Measurements from ENCODE around the gene PAM.
A peak's percentile ranks its signal among the peaks of the same experiment; 100 is the strongest.

Gene PAM

DNA sequence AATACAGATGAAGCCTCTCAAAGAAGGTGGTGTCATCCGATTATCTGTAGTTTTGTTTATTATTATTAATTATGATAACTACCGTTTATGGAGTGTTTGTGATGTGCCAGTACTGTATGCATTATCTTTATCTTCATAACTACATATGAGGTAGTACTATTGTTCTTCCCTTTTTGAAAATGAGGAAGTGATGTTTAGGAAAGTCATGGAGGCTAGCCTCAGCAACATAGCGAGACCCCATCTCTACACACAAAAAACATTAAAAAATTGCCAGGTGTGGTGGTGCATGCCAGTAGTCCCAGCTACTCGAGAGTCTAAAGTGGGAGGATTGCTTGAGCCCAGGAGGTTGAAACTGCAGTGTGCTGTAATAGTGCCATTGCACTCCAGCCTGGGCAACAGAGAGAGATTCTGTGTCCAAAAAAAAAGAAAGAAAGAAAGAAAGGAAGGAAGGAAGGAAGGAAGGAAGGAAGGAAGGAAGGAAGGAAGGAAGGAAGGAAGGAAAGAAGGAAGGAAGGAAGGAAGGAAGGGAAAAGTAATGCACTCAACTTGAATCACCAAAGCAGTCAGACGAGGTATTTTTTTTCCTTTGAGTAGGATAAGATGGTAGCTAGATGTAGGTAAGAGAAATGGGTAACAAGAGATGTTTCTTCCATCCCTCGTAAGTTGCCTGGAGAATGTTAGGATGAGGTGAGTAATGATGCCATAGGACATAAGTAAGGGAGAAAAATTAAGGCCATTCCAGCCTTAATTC is 47.8 kb downstream of the PAM start:
- H3K27ac ChIP-seq: no peak overlapping the region
- DNase-seq (ENCODE audit: low read depth, low spot score): no peak

DNA sequence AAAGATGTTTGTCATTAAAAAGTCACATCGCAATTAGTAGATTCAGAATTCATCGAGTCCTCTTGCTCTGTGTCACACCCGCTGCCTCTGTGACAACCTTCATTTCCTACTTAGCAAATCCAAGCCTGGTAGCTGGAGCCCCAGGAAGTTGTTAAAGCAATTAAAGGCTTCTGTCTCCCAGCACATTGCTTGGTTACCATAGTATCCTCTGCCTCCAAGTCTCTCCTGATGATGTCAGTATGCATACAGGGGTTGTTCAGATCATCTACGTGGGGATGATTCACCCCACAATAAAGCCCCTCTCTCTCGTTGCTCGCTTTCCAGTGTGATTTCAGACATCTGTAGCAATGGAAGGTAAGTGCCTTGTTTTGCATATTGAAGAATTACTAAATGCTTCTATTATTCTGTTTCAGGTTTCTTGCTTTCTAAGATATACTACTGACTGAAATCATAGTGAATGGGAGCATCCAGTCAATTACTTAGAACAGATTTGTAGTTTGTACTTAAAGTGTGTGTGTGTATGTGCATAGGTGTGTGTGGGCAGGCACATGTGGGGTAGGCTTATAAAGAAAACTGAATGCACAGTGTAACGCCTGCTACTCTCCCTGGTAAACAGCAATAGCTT is 52.9 kb downstream of the PAM start:
- H3K27ac ChIP-seq: no peak overlapping the region
- no peak for DNase-seq (ENCODE audit: low read depth, low spot score)

GRCh38 chr5:102809033-102809432 is 53.9 kb downstream of the PAM start:
- no peak overlapping the region for H3K27ac ChIP-seq
- DNase-seq (ENCODE audit: low read depth, low spot score): no peak

DNA sequence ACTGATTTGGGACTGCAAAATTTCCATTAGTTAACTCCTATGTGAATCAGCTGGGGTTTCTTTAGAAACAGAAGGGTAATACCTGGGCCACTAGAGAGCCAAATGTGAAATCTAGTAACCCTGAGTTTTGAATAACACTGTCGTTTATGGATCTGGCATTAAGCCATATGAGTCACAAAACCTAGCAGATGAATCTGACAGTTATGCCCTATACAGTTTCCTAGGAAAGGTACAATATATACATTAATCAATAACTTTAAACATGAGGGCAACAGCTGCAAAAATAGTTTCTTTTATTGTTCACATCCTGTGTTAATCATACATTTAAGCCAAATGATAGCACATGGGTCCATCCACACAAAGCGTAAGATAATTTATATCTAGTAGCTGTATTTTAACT is 56.9 kb downstream of the PAM start:
- no peak for DNase-seq (ENCODE audit: low read depth, low spot score)
- no peak overlapping the region for H3K27ac ChIP-seq

- no peak for DNase-seq (ENCODE audit: low read depth, low spot score)
- H3K27ac ChIP-seq: no peak overlapping the region
Measured at GRCh38 chr5:102813740-102814139, 58.6 kb downstream of the PAM start.

DNA sequence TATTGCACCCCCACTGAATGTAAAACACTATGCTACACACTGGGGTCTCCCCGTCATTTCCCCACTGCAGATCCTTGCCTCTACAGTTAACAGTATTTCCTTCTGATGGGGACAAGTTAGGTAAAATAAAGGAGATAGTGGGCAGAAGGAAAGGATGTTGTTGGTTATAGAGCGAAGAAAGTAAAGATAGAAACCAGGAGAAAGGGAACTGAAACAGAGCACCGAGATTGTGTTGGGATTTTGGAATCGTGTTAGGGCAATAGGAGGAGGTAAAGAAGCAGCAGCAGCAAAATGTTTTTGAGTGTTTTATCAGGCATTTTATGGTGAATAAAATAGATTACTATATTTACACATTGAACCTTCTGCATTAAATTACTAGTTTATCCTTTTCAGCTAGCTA is 60.0 kb downstream of the PAM start:
- no peak for DNase-seq (ENCODE audit: low read depth, low spot score)

DNA sequence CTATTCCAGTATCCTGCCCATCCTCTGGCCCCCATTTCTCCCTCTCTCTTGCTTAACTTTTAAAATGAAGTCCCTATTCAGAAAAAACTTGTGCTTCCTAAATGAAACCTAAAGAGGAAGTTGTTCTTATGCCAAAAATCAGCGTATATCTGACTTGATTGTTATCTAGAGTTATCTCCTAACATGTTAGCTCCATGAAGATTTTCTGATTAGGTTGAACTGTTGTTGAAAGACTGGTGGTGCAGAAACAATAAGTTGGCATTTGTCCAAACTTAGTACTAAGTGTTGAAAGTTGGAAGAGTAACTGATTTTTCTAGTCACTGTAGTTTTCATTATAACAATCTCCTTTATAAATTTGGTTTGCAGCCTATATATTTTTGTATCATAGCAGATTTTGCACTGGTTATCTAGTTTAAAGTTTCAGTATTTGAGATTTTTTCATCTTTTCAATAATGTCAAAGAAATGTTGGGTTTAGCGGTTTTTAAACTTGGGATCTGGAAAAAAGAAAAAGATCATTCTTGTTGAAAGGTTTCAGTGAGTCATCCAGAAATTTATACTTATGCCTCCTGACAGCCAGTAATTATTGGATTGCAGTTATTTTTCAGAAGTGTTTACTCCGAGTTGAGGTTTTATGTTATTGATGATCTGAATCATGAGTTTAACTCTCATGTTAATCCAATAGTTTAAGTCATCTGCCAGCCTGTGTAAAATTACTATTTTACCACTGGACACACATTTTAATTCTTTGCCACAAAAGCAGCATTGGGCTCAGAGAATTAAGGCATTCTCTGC is 60.6 kb downstream of the PAM start:
- DNase-seq (ENCODE audit: low read depth, low spot score): no peak

More for the DNA sequence above, 60.0 kb downstream of the PAM start:
- no peak overlapping the region for H3K27ac ChIP-seq

DNA sequence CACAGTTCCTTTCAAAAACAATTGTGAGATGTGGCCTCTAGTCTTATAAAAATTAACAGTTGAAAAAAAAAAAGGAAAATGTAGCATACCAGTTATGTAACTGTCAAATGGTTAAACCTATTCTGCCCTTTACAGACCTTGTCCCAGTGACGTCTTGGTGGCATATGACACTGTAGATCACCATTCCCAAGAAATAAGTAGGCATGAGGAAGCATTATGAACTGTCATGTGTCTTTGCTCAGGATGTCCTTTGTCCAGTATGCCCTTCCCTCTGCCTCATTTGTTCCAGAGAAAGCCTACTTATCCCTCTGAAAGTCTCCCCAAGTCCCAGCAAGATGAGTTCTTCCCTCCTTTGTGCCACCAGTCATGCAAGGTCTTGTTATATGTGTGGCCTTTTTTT is 63.2 kb downstream of the PAM start:
- H3K27ac ChIP-seq: no peak overlapping the region
- no peak for DNase-seq (ENCODE audit: low read depth, low spot score)

More for the DNA sequence above, 60.6 kb downstream of the PAM start:
- H3K27ac ChIP-seq: no peak overlapping the region

GRCh38 chr5:102818934-102819333 is 63.8 kb downstream of the PAM start:
- H3K27ac ChIP-seq: no peak overlapping the region
- no peak for DNase-seq (ENCODE audit: low read depth, low spot score)

DNA sequence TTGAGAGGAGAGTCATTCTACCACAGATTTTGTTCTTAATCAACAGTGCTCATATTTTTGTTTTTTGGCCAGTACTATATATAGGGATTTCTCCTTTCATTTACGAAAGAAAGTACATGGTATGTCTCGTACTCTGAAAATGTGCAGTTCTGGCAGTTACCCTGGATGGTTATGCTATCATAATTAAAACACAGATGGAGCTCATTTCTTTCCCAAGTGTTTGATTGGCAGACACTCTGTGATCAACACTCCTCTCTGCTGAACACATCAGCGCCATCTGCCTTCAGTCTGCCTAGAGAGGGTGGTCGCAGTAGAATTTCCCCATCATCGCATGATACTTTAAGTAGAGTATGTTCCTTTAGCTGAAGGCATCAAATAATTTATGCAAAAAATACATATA is 64.5 kb downstream of the PAM start:
- no peak for DNase-seq (ENCODE audit: low read depth, low spot score)
- H3K27ac ChIP-seq: no peak overlapping the region

GRCh38 chr5:102823441-102823874 is 68.4 kb downstream of the PAM start:
- no peak for DNase-seq (ENCODE audit: low read depth, low spot score)
- H3K27ac ChIP-seq: no peak overlapping the region

- no peak overlapping the region for H3K27ac ChIP-seq
- DNase-seq (ENCODE audit: low read depth, low spot score): no peak
Measured at GRCh38 chr5:102826629-102827028, 71.5 kb downstream of the PAM start.

DNA sequence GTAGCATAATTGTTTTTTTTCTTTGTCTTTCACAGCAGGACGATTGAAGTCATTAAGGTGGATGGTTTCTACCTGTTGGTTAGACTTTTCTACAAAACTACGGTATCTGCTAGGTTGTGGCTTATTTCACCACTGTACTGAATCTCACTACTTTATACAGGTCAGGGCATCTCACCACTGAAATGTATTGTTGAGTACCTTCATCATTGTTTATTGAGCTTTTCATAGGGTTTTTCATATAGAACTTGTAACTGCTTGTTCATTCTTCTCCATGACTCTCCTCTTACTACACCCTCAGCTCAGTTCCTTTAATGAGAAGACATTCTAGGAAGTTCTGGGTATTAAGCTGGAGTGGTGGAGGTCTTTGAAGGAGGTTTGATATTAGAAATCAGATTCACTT is 75.1 kb downstream of the PAM start:
- DNase-seq (ENCODE audit: low read depth, low spot score): no peak

DNA sequence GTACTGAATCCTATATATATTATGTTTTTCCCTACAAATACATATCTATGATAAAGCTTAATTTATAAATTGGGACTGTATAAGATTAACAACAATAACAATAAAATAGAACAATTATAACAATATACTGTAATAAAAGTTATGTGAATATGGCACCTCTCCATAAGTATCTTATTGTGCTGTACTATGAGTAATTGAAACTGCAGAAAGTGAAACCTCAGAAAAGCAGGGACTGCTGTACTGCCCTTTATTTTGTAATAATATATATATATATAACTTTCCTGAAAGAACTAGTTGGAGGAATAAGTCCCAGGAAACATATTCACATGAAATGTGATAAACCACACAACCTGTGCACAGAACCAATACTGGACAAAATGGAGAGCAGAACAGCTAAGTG is 77.3 kb downstream of the PAM start:
- DNase-seq (ENCODE audit: low read depth, low spot score): no peak
- H3K27ac ChIP-seq: no peak overlapping the region

More for the DNA sequence above, 75.1 kb downstream of the PAM start:
- peak overlapping the region; percentile 14 for H3K27ac ChIP-seq

DNA sequence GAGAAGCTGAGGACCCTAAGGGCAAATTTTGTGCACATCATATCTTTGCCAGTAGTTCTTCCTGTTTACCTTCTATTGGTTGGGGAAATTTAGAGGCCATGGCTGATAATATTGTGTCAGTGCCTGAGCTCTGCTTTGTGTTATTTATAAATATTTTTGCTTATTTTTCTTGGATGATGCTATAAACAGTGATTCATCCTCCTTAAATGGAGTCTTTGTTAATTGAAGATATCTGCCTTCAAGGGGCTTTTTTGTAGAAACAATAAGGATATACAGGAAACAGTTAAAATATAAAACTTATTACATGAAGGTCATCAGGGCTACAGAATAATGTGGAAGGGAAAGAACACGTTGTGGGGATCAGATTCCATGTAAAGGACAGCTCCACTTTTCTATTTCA is 78.0 kb downstream of the PAM start:
- DNase-seq (ENCODE audit: low read depth, low spot score): no peak
- no peak overlapping the region for H3K27ac ChIP-seq

GRCh38 chr5:102834438-102834964 is 79.4 kb downstream of the PAM start:
- no peak for DNase-seq (ENCODE audit: low read depth, low spot score)
- H3K27ac ChIP-seq: no peak overlapping the region

DNA sequence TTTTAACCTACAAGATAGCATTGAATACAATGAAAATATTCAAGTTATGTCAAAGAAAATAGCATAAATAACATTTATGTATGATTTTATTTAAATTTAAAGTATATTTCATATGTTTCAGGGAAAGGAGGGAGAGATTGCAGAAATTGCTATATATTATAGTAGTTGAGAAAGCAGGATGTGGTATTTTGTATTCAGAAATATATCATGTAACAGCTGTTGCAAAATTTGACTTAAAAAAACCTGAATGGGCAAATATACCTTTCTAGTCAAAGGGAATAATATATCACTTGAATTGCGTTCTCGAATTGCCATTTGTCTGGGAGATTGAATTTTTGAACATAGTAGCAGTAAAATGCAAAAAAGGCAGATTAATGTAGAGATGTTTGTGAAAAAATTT is 80.6 kb downstream of the PAM start:
- no peak for DNase-seq (ENCODE audit: low read depth, low spot score)
- H3K27ac ChIP-seq: no peak overlapping the region

- H3K27ac ChIP-seq: no peak overlapping the region
- DNase-seq (ENCODE audit: low read depth, low spot score): no peak
Measured at GRCh38 chr5:102841021-102841420, 85.9 kb downstream of the PAM start.

GRCh38 chr5:102843997-102844396 is 88.9 kb downstream of the PAM start:
- no peak for DNase-seq (ENCODE audit: low read depth, low spot score)
- H3K27ac ChIP-seq: no peak overlapping the region

DNA sequence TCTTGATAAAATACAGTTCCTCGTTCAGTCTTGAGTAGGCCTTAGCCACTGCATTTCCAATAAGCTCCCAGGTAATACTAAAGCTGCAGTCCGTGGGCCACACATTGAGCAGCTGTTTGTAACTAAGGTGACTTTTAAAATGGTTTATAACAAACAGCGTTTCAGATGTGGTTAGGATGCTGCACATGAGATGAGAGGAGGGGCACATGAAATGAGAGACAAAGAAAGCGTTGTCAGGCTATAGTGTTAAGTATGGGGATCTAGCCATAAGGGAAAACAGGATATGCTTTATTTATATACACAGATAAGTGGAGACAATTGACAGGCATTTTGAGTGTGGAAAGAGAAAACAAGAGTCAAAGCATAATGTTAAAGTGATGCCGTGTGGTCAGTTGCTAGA is 89.9 kb downstream of the PAM start:
- H3K27ac ChIP-seq: no peak overlapping the region
- no peak for DNase-seq (ENCODE audit: low read depth, low spot score)

DNA sequence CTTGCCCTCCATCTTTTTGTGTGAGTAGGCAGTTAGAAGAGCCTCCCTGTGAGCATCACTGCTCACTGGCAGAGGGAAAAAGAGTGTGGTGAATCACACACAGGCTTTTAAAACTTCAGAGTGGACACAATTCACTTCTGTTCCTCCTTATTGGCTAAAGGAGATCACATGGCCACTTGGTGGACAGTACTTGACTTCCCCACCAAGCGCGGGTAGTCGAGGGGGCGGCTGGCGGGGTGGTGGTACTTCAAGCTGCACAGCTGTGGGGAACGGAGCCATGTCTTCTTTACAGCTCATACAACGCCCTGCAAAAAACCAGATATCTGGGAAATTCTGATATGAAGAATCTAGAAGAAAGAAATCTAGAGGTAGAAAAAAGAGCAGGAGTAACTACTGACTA is 95.4 kb downstream of the PAM start:
- no peak overlapping the region for H3K27ac ChIP-seq
- no peak for DNase-seq (ENCODE audit: low read depth, low spot score)
